Body of pancreas (tissue), 4 donors: ENCODE results near the gene AKAP6.

Source experiments
- CTCF ChIP-seq, 7 experiments: fragments of 450-650 bp in 4 of 7; fragments of 200-600 bp in 3 of 7; sonication (generic) in 3 of 7; IDR thresholded peaks; one replicate each; pipeline ENCODE4 v1.5.1; 2016 to 2019; ENCODE audit warnings: antibody characterized with exemption in 7 of 7
- POLR2A ChIP-seq, 3 donors: fragments of 450-650 bp; IDR thresholded peaks; one replicate each; pipeline ENCODE4 v1.6.1; 2016; ENCODE audit warnings: antibody characterized with exemption in 3 of 3, mild to moderate bottlenecking in 2 of 3

GRCh38 chr14:32361674-32362073 is 32.6 kb downstream of the AKAP6 start:
- TF ChIP-seq CTCF (IDR thresholded peaks at IDR 0.05) (no peak), POLR2A (IDR thresholded peaks at IDR 0.05) (no peak)
